Mesendoderm (in vitro differentiated cells): ENCODE data around the gene TECPR2.
"Not testable (repeated sequence)": the region's sequence is repeated elsewhere in the genome, so short reads cannot be mapped to it uniquely, and the experiment has no call there.

Experiments
- DNase-seq: peaks from one replicate; pipeline ENCODE4 v3.0.0; 2013
- H2AK5ac ChIP-seq: 2 replicates; pipeline ENCODE4 v1.6.1; 2013; ENCODE audit warnings: low read length, inconsistent platforms
- H2BK120ac ChIP-seq: 2 replicates; pipeline ENCODE4 v1.6.1; 2013; ENCODE audit warnings: low read depth, mild to moderate bottlenecking, low read length, moderate library complexity, mixed read lengths
- H2BK15ac ChIP-seq: replicated peaks from 2 replicates; pipeline ENCODE4 v1.6.1; 2013; ENCODE audit warnings: low read depth, mild to moderate bottlenecking, moderate library complexity
- H2BK5ac ChIP-seq: 2 replicates; pipeline ENCODE4 v1.6.1; 2013; ENCODE audit warnings: low read length, inconsistent platforms
- H3K18ac ChIP-seq: 2 replicates; pipeline ENCODE4 v1.6.1; 2013; ENCODE audit warnings: mild to moderate bottlenecking, low read length, mixed read lengths
- H3K23ac ChIP-seq: one replicate; pipeline ENCODE4 v1.6.1; 2013; ENCODE audit warnings: low read length
- H3K27ac ChIP-seq: 2 replicates; pipeline ENCODE4 v1.5.1; 2013; ENCODE audit warnings: low read depth, mild to moderate bottlenecking, inconsistent platforms, low read length, moderate library complexity
- H3K27me3 ChIP-seq: 2 replicates; pipeline ENCODE4 v1.6.1; 2013; ENCODE audit warnings: low read length, control low read depth, mild to moderate bottlenecking, inconsistent platforms; ENCODE audit not compliant: insufficient read depth, poor library complexity
- H3K36me3 ChIP-seq: 2 replicates; pipeline ENCODE4 v1.6.1; 2013; ENCODE audit warnings: low read length, inconsistent platforms; ENCODE audit not compliant: control insufficient read depth, insufficient read depth
- H3K4ac ChIP-seq: one replicate; pipeline ENCODE4 v1.6.1; 2013; ENCODE audit warnings: low read depth, mild to moderate bottlenecking, low read length, moderate library complexity
- H3K4me1 ChIP-seq: 2 replicates; pipeline ENCODE4 v1.6.1; 2013; ENCODE audit warnings: low read depth, low read length, inconsistent platforms; ENCODE audit not compliant: control insufficient read depth
- H3K4me2 ChIP-seq: 2 replicates; pipeline ENCODE4 v1.6.1; 2013; ENCODE audit warnings: low read length
- H3K4me3 ChIP-seq: 2 replicates; pipeline ENCODE4 v1.5.1; 2013; ENCODE audit warnings: mild to moderate bottlenecking, low read length
- H3K56ac ChIP-seq: one replicate; pipeline ENCODE4 v1.6.1; 2013; ENCODE audit warnings: low read length
- H3K79me1 ChIP-seq: 2 replicates; pipeline ENCODE4 v1.6.1; 2013; ENCODE audit warnings: low read length, inconsistent platforms
- H3K79me2 ChIP-seq: 2 replicates; pipeline ENCODE4 v1.6.1; 2013; ENCODE audit warnings: mild to moderate bottlenecking, low read length; ENCODE audit not compliant: control insufficient read depth, insufficient read depth
- H3K9ac ChIP-seq: 2 replicates; pipeline ENCODE4 v1.6.1; 2013; ENCODE audit warnings: low read length, inconsistent platforms
- H4K5ac ChIP-seq: one replicate; pipeline ENCODE4 v1.6.1; 2013; ENCODE audit warnings: low read length
- H4K8ac ChIP-seq: one replicate; pipeline ENCODE4 v1.6.1; 2013; ENCODE audit warnings: low read depth, mild to moderate bottlenecking, control low read depth, low read length, moderate library complexity
- WGBS: extraction: QIAGEN DNeasy Blood & Tissue Kit; methylation state at CpG from one replicate; pipeline ENCODE4 v1.1.7; 2013; ENCODE audit warnings: low lambda C conversion rate, missing lambda C conversion rate; ENCODE audit not compliant: insufficient coverage; ENCODE audit errors: extremely low coverage; 5-methylcytosine and 5-hydroxymethylcytosine counted together

The TECPR2 gene

GRCh38 chr14:102348376-102348775 lies 14.4 kb upstream of the TECPR2 start:
- no peak overlapping the region for H3K23ac ChIP-seq

DNA sequence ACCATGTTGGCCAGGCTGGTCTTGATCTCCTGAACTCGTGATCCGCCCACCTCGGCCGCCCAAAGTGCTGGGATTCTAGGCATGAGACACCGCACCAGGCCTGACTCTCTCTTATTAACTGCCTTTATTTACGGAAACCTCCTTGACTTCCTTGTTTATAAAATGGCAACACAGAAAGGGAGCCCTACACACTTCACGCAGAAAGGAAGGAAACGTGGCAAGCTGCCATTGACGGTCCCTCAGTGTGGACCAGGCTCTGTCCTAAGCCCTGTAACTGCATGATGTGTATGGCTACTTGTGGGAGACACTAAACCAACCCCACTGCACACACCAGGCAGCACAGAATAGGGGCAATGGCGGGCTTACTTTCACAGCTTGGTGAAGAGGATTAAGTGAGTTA lies 11.7 kb upstream of the TECPR2 start:
- Histone ChIP-seq H3K23ac (no peak overlapping the region), H2AK5ac (no peak overlapping the region), H2BK120ac (no peak overlapping the region), H3K56ac (no peak overlapping the region), H2BK5ac (no peak overlapping the region), H4K8ac (no peak overlapping the region), H3K27me3 (no peaks in the 10 kb centered on the region), H3K9ac (no peak overlapping the region), H4K5ac (no peak overlapping the region), H2BK15ac (no peak overlapping the region), H3K4me1 (no peaks in the 10 kb centered on the region), H3K4ac (no peak overlapping the region), H3K79me2 (no peaks in the 10 kb centered on the region), H3K4me2 (no peak overlapping the region), H3K18ac (no peak overlapping the region), H3K36me3 (peaks cover 5% of the 10 kb centered on the region), H3K4me3 (no peak overlapping the region), H3K79me1 (no peaks in the 10 kb centered on the region), H3K27ac (no peak overlapping the region)
- DNase-seq = no peak
- no CpG with 5 or more reads among the region's 10 CpGs for WGBS

More at GRCh38 chr14:102348376-102348775, 14.4 kb upstream of the TECPR2 start:
- H3K4me1 ChIP-seq = no peaks in the 10 kb centered on the region
- H3K4me2 ChIP-seq = no peak overlapping the region
- no peak overlapping the region for H2AK5ac ChIP-seq
- H3K79me2 ChIP-seq = no peaks in the 10 kb centered on the region
- H3K4me3 ChIP-seq = no peak overlapping the region
- H3K4ac ChIP-seq = no peak overlapping the region
- H2BK5ac ChIP-seq = no peak overlapping the region
- H4K5ac ChIP-seq = no peak overlapping the region
- no peaks in the 10 kb centered on the region for H3K79me1 ChIP-seq
- H3K56ac ChIP-seq = no peak overlapping the region
- no peak overlapping the region for H3K9ac ChIP-seq
- H4K8ac ChIP-seq = no peak overlapping the region
- WGBS = no CpG with 5 or more reads among the region's 16 CpGs
- no peak overlapping the region for H3K18ac ChIP-seq
- DNase-seq = no peak
- no peaks in the 10 kb centered on the region for H3K27me3 ChIP-seq
- H2BK15ac ChIP-seq = no peak overlapping the region
- peaks cover 11% of the 10 kb centered on the region for H3K36me3 ChIP-seq
- no peak overlapping the region for H2BK120ac ChIP-seq
- H3K27ac ChIP-seq = no peak overlapping the region

DNA sequence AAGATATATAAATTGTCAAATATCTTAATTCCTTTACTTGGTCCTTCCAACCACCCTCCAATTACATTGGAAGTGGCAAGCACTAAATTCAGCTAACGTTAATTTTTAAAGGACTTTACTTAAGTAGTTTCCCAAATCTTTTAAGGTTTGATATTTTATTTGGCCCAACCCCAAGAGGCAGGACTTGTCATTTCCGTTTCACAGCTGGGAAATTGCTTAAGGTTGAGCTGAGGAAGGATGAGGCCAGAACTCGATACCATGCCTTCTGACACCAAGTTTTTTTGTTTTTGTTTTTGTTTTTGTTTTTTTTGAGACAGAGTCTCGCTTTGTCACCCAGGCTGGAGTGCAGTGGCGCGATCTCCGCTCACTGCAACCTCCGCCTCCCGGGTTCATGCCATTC lies 11.1 kb upstream of the TECPR2 start:
- not testable (repeated sequence) for H2BK15ac ChIP-seq, H3K4me1 ChIP-seq, H3K4me3 ChIP-seq, H4K5ac ChIP-seq, H3K4me2 ChIP-seq, H3K23ac ChIP-seq, H3K36me3 ChIP-seq, H3K18ac ChIP-seq, H3K56ac ChIP-seq, H2AK5ac ChIP-seq, H4K8ac ChIP-seq, H3K9ac ChIP-seq, H3K27me3 ChIP-seq, DNase-seq, H3K79me2 ChIP-seq, H2BK5ac ChIP-seq, H3K27ac ChIP-seq, H3K4ac ChIP-seq, H2BK120ac ChIP-seq, H3K79me1 ChIP-seq
- no CpG with 5 or more reads among the region's 9 CpGs for WGBS

DNA sequence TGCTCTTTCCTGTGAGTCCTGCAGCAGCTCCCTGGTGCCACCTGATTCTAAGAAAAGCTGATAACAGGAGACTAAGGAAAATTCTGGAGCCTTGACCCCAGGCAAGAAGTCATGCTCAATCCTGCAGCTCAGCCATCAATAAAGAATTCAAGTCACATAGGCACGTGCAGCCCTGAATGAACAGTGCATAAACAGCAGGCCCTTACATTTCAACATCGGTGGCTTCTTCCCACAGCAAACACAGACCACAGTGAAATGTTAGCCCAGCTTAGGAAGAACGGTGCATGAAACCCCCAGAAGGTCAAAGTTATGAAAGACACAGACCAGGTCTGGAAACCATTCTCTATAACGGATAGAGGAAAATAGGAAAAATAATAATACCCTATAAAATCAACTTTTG lies 10.5 kb upstream of the TECPR2 start:
- no peak for DNase-seq
- Histone ChIP-seq H3K4me2 (no peak overlapping the region), H2BK120ac (no peak overlapping the region), H2BK5ac (no peak overlapping the region), H3K27ac (no peak overlapping the region), H3K56ac (no peak overlapping the region), H3K9ac (no peak overlapping the region), H3K23ac (no peak overlapping the region), H3K36me3 (peaks cover 7% of the 10 kb centered on the region), H3K79me2 (no peaks in the 10 kb centered on the region), H3K4me1 (no peaks in the 10 kb centered on the region), H3K79me1 (no peaks in the 10 kb centered on the region), H3K4me3 (no peak overlapping the region), H2AK5ac (no peak overlapping the region), H3K18ac (no peak overlapping the region), H3K27me3 (no peaks in the 10 kb centered on the region), H3K4ac (no peak overlapping the region), H4K8ac (no peak overlapping the region), H2BK15ac (no peak overlapping the region), H4K5ac (no peak overlapping the region)
- WGBS = no CpG with 5 or more reads among the region's 4 CpGs

- Histone ChIP-seq H3K4me3 (no peak overlapping the region), H4K5ac (no peak overlapping the region), H2BK5ac (no peak overlapping the region), H3K27ac (no peak overlapping the region), H2BK120ac (no peak overlapping the region), H3K18ac (no peak overlapping the region), H3K23ac (no peak overlapping the region), H3K56ac (no peak overlapping the region), H3K4ac (no peak overlapping the region), H3K27me3 (no peaks in the 10 kb centered on the region), H3K9ac (no peak overlapping the region), H3K79me2 (no peaks in the 10 kb centered on the region), H4K8ac (no peak overlapping the region), H2BK15ac (no peak overlapping the region), H3K79me1 (no peaks in the 10 kb centered on the region), H3K4me2 (no peak overlapping the region), H3K36me3 (peaks cover 7% of the 10 kb centered on the region), H3K4me1 (no peaks in the 10 kb centered on the region), H2AK5ac (no peak overlapping the region)
- DNase-seq = no peak
- no CpG with 5 or more reads among the region's 8 CpGs for WGBS
These were observed 9.6 kb upstream of the TECPR2 start for GRCh38 chr14:102353126-102353619.

- H3K9ac ChIP-seq = no peak overlapping the region
These were observed 6.5 kb upstream of the TECPR2 start for GRCh38 chr14:102356280-102356679.

More at GRCh38 chr14:102356280-102356679, 6.5 kb upstream of the TECPR2 start:
- Histone ChIP-seq H3K4me1 (no peaks in the 10 kb centered on the region), H3K79me2 (no peaks in the 10 kb centered on the region), H3K27ac (no peak overlapping the region), H3K4me3 (no peak overlapping the region), H4K5ac (no peak overlapping the region), H2AK5ac (no peak overlapping the region), H3K18ac (no peak overlapping the region), H2BK5ac (no peak overlapping the region), H3K4me2 (no peak overlapping the region), H3K27me3 (no peaks in the 10 kb centered on the region), H4K8ac (no peak overlapping the region), H3K4ac (no peak overlapping the region), H2BK15ac (no peak overlapping the region), H3K23ac (no peak overlapping the region), H2BK120ac (no peak overlapping the region), H3K79me1 (no peaks in the 10 kb centered on the region), H3K56ac (no peak overlapping the region), H3K36me3 (peaks cover 4% of the 10 kb centered on the region)
- no CpG with 5 or more reads among the region's 3 CpGs for WGBS
- no peak for DNase-seq
